Lung (tissue), 12 donors: Measurements from ENCODE around the gene C5. TPM values are rescaled to one million over a fixed set of nuclear protein-coding genes. Genes with fewer than 3 reads are reported as not detected.
A peak's percentile ranks its signal among the peaks of the same experiment; 100 is the strongest.

ENCODE experiments used
- ATAC-seq: fragments of 200-7000 bp; cut with Tn5 transposase; one replicate; pipeline ENCODE4 v1.9.1; 2020; ENCODE audit warnings: moderate number of reproducible peaks; ENCODE audit not compliant: insufficient read depth, low FRiP score
- DNase-seq, 3 donors: peaks; one replicate each; pipeline ENCODE4 v3.0.0-alpha.2; 2013 to 2017
- H3K27ac ChIP-seq, 2 donors: one replicate each; pipeline ENCODE4 v1.5.1; 2013; ENCODE audit warnings: mild to moderate bottlenecking in 2 of 2, moderate library complexity in 2 of 2, control low read depth in 1 of 2, inconsistent platforms in 1 of 2, low read depth in 1 of 2, low read length in 1 of 2
- H3K27me3 ChIP-seq, 3 donors: one replicate each; pipeline ENCODE4 v1.5.1; 2013; ENCODE audit warnings: low read length in 2 of 3; ENCODE audit not compliant: control insufficient read depth in 3 of 3, insufficient read depth in 3 of 3
- H3K36me3 ChIP-seq, 4 donors: one replicate each; pipeline ENCODE4 v1.5.1; 2013; ENCODE audit warnings: low read length in 4 of 4, mild to moderate bottlenecking in 1 of 4, moderate library complexity in 1 of 4; ENCODE audit not compliant: control insufficient read depth in 4 of 4, insufficient read depth in 4 of 4
- H3K4me1 ChIP-seq, 5 donors: one replicate each; pipeline ENCODE4 v1.5.1; 2013; ENCODE audit warnings: low read length in 5 of 5, mild to moderate bottlenecking in 2 of 5, moderate library complexity in 1 of 5; ENCODE audit not compliant: control insufficient read depth in 5 of 5, insufficient read depth in 5 of 5
- H3K4me3 ChIP-seq: one replicate; pipeline ENCODE4 v1.5.1; 2013; ENCODE audit warnings: mild to moderate bottlenecking, control low read depth, moderate library complexity
- H3K9ac ChIP-seq, 2 donors: one replicate each; pipeline ENCODE4 v1.5.1; 2013; ENCODE audit warnings: low read length in 2 of 2, control low read depth in 1 of 2; ENCODE audit not compliant: insufficient read depth in 1 of 2
- H3K9me3 ChIP-seq, 4 donors: one replicate each; pipeline ENCODE4 v1.5.1; 2013; ENCODE audit warnings: low read length in 3 of 4, mild to moderate bottlenecking in 1 of 4, moderate library complexity in 1 of 4; ENCODE audit not compliant: control insufficient read depth in 4 of 4, insufficient read depth in 3 of 4
- WGBS, 2 donors: extraction: QIAGEN DNeasy Blood & Tissue Kit; methylation state at CpG; one replicate each; pipeline ENCODE4 v1.1.7; 2013; 5-methylcytosine and 5-hydroxymethylcytosine counted together
- polyA plus RNA-seq, 2 donors: library from polyadenylated mRNA; stranded (reverse); fragments of 200-250 nt; gene quantifications; one replicate each; pipeline ENCODE4 v1.2.1, GENCODE V29; 2013
- total RNA-seq, 2 donors: library from RNA; depleted of rRNA in 1 of 2; stranded (reverse); fragments of >200 nt in 1 of 2; gene quantifications; one replicate each; pipeline ENCODE4 v1.2.1, GENCODE V29; 2014 to 2021
- TF ChIP-seq, protein P1 (sequence below): IDR thresholded peaks from 2 replicates; pipeline ENCODE4 v1.5.1; 2012; ENCODE audit warnings: mild to moderate bottlenecking; ENCODE audit errors: control extremely low read depth, extremely low read depth
- donor health status: control.
- donor health status: control.
- donor health status: Bipolar disorder and iron deficiency.
- donor health status: healthy.
- donor health status: DM: yes; HTN: yes; CAD: no.

The C5 gene
- total and polyA plus RNA-seq, 4 donors: 9.5 to 53.2 (median 13.1) TPM

DNA sequence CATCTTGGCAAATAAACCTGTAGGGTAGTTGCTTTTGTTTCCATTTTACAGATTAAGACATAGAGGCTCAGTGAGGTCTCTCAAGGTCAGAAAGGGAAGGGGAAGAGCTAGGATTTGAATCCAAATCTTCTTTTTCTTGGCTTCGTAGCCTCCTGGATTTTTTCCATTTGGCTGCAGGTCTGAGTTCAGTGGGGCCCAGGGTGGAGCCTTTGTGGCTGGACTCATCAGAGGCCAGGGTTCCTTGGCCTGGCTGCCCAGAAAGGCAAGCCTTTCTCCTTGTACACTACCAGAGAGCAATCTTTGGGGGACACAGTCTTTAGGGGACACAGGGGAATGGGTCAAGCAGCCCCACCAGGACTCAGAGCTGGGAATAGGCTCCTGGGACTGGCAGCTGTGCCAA is 112.9 kb downstream of the C5 start:
- no peaks in the 10 kb centered on the region for H3K9me3 ChIP-seq
- no peak overlapping the region for H3K4me3 ChIP-seq
- H3K9ac ChIP-seq: no peak overlapping the region
- peaks cover 0 to 63% (median 56%) of the 10 kb centered on the region in 5 donors for H3K4me1 ChIP-seq
- whole genome bisulfite sequencing, 2 donors: 33 to 88% methylated on average over 1 of the region's 1 CpG
- H3K27me3 ChIP-seq: no peaks in the 10 kb centered on the region
- H3K27ac ChIP-seq: peak overlapping the region in 1 of 2 donors; percentile 79
- H3K36me3 ChIP-seq: no peaks in the 10 kb centered on the region
- TF ChIP-seq, protein P1, sequence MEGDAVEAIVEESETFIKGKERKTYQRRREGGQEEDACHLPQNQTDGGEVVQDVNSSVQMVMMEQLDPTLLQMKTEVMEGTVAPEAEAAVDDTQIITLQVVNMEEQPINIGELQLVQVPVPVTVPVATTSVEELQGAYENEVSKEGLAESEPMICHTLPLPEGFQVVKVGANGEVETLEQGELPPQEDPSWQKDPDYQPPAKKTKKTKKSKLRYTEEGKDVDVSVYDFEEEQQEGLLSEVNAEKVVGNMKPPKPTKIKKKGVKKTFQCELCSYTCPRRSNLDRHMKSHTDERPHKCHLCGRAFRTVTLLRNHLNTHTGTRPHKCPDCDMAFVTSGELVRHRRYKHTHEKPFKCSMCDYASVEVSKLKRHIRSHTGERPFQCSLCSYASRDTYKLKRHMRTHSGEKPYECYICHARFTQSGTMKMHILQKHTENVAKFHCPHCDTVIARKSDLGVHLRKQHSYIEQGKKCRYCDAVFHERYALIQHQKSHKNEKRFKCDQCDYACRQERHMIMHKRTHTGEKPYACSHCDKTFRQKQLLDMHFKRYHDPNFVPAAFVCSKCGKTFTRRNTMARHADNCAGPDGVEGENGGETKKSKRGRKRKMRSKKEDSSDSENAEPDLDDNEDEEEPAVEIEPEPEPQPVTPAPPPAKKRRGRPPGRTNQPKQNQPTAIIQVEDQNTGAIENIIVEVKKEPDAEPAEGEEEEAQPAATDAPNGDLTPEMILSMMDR: no peak
- ATAC-seq: no peak
- DNase-seq: peak in 2 of 3 donors; percentile 56 to 66

DNA sequence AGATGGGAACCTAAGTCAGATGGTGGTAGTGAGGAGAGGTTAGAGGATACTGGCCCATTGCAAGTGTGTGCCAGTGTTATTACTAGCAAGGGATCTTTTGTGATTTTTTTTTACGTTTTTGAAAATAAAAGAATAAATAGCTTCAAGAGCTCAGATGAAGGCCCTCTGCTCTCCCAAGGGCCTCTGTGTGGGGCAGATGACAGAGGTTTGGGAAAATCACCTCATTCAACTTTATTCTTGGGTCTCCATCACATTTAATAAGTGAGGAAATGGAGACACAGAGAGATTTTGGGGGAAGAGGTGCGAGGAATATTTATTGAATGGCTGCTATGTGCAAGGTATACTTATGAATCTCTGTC is 113.3 kb downstream of the C5 start:
- TF ChIP-seq, protein P1: no peak
- peaks cover 0 to 63% (median 58%) of the 10 kb centered on the region in 5 donors for H3K4me1 ChIP-seq
- no peaks in the 10 kb centered on the region for H3K27me3 ChIP-seq
- no peak overlapping the region for H3K27ac ChIP-seq
- H3K4me3 ChIP-seq: no peak overlapping the region
- H3K36me3 ChIP-seq: no peaks in the 10 kb centered on the region
- H3K9me3 ChIP-seq: no peaks in the 10 kb centered on the region
- DNase-seq: no peak
- no peak for ATAC-seq
- 52 to 53% methylated on average over 2 of the region's 2 CpGs for WGBS, 2 donors
- H3K9ac ChIP-seq: no peak overlapping the region

DNA sequence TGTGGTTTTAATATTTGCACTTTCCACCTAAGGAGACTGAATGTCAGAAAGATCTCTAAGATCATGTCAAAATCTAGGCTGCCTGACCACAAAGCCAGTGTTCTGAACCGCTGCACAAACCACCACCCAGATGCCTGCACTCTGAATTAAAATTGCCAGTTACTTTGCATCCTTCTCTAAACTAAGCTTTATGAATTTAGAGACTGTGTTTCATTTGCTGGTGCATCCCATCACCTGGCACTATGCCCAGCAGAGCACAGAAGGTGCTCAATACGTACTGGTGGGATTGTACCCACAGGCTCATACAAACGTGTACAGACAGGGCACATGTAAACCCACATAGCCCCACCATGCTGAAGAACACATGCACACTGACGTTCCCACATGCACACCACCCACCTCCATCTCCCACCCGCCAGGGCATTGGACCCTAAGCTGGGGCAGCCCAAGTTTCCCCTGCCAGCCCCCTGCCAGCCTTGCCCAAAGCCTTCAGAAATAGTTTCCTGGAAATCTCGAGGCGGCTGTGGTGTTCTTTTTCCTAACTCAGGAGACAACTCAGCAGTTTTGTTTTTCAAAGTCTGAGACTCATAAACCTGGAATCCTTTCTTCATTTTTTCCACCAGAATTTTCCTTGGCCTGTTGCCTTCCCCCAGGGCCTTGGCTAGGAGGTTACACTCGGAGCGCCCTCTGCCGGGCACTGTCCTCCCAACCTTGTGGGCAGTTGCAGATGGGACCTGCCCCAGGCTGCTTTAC is 113.9 kb downstream of the C5 start:
- TF ChIP-seq, protein P1: peak; percentile 78
- Histone ChIP-seq H3K27ac (peak overlapping the region; percentile 52 to 71), H3K9ac (peak overlapping the region in 1 of 2 donors; percentile 18), H3K4me1 (peaks cover 0 to 67% (median 53%) of the 10 kb centered on the region in 5 donors), H3K4me3 (no peak overlapping the region), H3K27me3 (no peaks in the 10 kb centered on the region), H3K9me3 (no peaks in the 10 kb centered on the region), H3K36me3 (no peaks in the 10 kb centered on the region)
- WGBS, 2 donors: 10 to 12% methylated on average over 10 of the region's 10 CpGs
- DNase-seq (peak; percentile 87 to 94 (median 92)), ATAC-seq (peak; percentile 89)
